ENCODE results near the gene PRSS27. TPM values are rescaled to one million over a fixed set of nuclear protein-coding genes. Genes with fewer than 3 reads are reported as not detected.

The PRSS27 gene
- total and polyA plus RNA-seq, 2 of the 8 experiments (the other 6 are each of a cell fraction or from before 2014, with no cell fraction given) = 1.3 to 7.5 TPM

- FAIRE-seq = no peak
- Histone ChIP-seq H3K4me1 (replicated peaks in 1 of 4; ENCODE audit: control insufficient read depth in 3 of 4, insufficient read depth in 4 of 4, low read length in 3 of 4) (no peaks in the 10 kb centered on the region), H2BK15ac (ENCODE audit: low read length) (no peak overlapping the region), H3K79me2 (ENCODE audit: control insufficient read depth in 1 of 2, insufficient read depth in 2 of 2, low read length in 2 of 2) (no peaks in the 10 kb centered on the region), H3K4me2 (ENCODE audit: insufficient read depth in 1 of 2, low read depth in 2 of 2, low read length in 2 of 2) (no peak overlapping the region), H3K4ac (replicated peaks; ENCODE audit: insufficient read length, low read depth, low read length) (no peak overlapping the region), H3K18ac (ENCODE audit: extremely low read depth, low read length) (no peak overlapping the region), H3K23me2 (ENCODE audit: low read depth, low read length) (no peaks in the 10 kb centered on the region), H2BK12ac (ENCODE audit: low read depth, low read length) (no peak overlapping the region), H3K4me3 (ENCODE audit: extremely low read depth in 1 of 4, insufficient read depth in 2 of 4, low read depth in 3 of 4, low read length in 4 of 4) (no peak overlapping the region), H4K5ac (ENCODE audit: insufficient read length, low read depth, low read length) (no peak overlapping the region), H3K27ac (ENCODE audit: low read depth, low read length) (no peak overlapping the region), H4K20me1 (replicated peaks in 1 of 2; ENCODE audit: control insufficient read depth in 1 of 2, insufficient read depth in 2 of 2, low read length in 2 of 2) (peaks cover 0 to 21% of the 10 kb centered on the region in 2 experiments), H3K36me3 (ENCODE audit: control insufficient read depth in 2 of 4, insufficient read depth in 4 of 4, low read length in 3 of 4) (peaks cover 4 to 29% (median 18%) of the 10 kb centered on the region in 4 experiments; a peak in 5 of 8 replicates), H4K91ac (replicated peaks; ENCODE audit: insufficient read length, low read length) (no peak overlapping the region), H3K9me3 (ENCODE audit: insufficient read depth in 2 of 2, low read depth in 1 of 2, low read length in 1 of 2) (no peaks in the 10 kb centered on the region), H2AK5ac (ENCODE audit: low read depth, low read length) (no peak overlapping the region), H3K14ac (ENCODE audit: insufficient read length) (no peak overlapping the region), H3K79me1 (ENCODE audit: low read depth, low read length) (no peaks in the 10 kb centered on the region), H4K8ac (ENCODE audit: extremely low read depth, insufficient read depth, low read length) (no peak overlapping the region), H2AFZ (ENCODE audit: low read length) (no peak overlapping the region), H3K9ac (replicated peaks in 1 of 4; ENCODE audit: extremely low read depth in 1 of 4, low read depth in 3 of 4, low read length in 3 of 4) (no peak overlapping the region), H3K27me3 (replicated peaks in 1 of 4; ENCODE audit: control insufficient read depth in 3 of 4, extremely low read depth in 1 of 4, insufficient read depth in 3 of 4, low read length in 3 of 4) (no peaks in the 10 kb centered on the region), H2BK20ac (ENCODE audit: low read length) (no peak overlapping the region), H3K23ac (ENCODE audit: insufficient read length) (no peak overlapping the region), H2BK5ac (ENCODE audit: low read depth, low read length) (no peak overlapping the region), H2BK120ac (replicated peaks; ENCODE audit: low read depth, low read length) (no peak overlapping the region), H3K56ac (replicated peaks; ENCODE audit: insufficient read length, low read depth, low read length) (no peak overlapping the region)
- no peak for DNase-seq (ENCODE audit: low read depth in 1 of 2, low spot score in 2 of 2)
- CTCF ChIA-PET (ENCODE audit: partially characterized antibody) = interaction anchor here (1.5 to 2.2 kb wide), 2 partner anchors 11 kb away, joined by 4 to 6 read pairs; no protein-coding TSS in a partner anchor
- POLR2A ChIA-PET (ENCODE audit: partially characterized antibody) = interaction anchor here (0.8 to 2.1 kb wide), 6 partner anchors 9 to 64 kb away, joined by 3 to 9 read pairs (median 4); partner anchors contain the start of gene KCTD5
- WGBS, 2 experiments (ENCODE audit: extremely low coverage in 1 of 2, insufficient coverage in 1 of 2, insufficient read length in 1 of 2, insufficient replicate concordance in 2 of 2, low coverage in 1 of 2, low lambda C conversion rate in 2 of 2, missing lambda C conversion rate in 1 of 2) = 93% methylated on average over 24 of the region's 28 CpGs; no CpG with 5 or more reads in 1 of the 2 experiments
- TF ChIP-seq TBP (IDR thresholded peaks at IDR 0.05; ENCODE audit: low read depth, low read length) = no peak
- TF ChIP-seq TCF12 (IDR thresholded peaks at IDR 0.05; ENCODE audit: low read depth, low read length) = no peak
- TF ChIP-seq CTCF (IDR thresholded peaks at IDR 0.05; ENCODE audit: control extremely low read depth in 1 of 3, insufficient read depth in 1 of 3, low read depth in 1 of 3, low read length in 3 of 3) = no peak
- no peak for TF ChIP-seq RBBP5 (IDR thresholded peaks at IDR 0.05; ENCODE audit: borderline replicate concordance, low read depth, low read length)
- TF ChIP-seq POLR2A (IDR thresholded peaks at IDR 0.05; ENCODE audit: control extremely low read depth in 1 of 2, low read depth in 2 of 2, low read length in 2 of 2) = no peak
- no peak for TF ChIP-seq NRF1 (IDR thresholded peaks at IDR 0.05; ENCODE audit: low read depth, low read length)
- no peak for TF ChIP-seq CEBPB (IDR thresholded peaks at IDR 0.05; ENCODE audit: low read depth, low read length)
- no peak for TF ChIP-seq PHF8 (conservative IDR thresholded peaks at IDR 0.05; ENCODE audit: low read depth, low read length)
- no peak for TF ChIP-seq TAF1 (IDR thresholded peaks at IDR 0.05; ENCODE audit: low read depth, low read length)
- TF ChIP-seq CTBP2 (IDR thresholded peaks at IDR 0.05; ENCODE audit: borderline replicate concordance, insufficient read depth, insufficient read length, low read length) = no peak
Measured at GRCh38 chr16:2702871-2703745, 16.9 kb downstream of the PRSS27 start.
